Measurements from ENCODE around the gene DCAF17.

GRCh38 chr2:171391532-171391931 lies 42.5 kb upstream of the DCAF17 start:
- TF ChIP-seq CTCF (conservative IDR thresholded peaks at IDR 0.05), result no peak
- TF ChIP-seq ZFX (IDR thresholded peaks at IDR 0.05), result no peak
